Choroid plexus epithelial cell (primary cell): Measurements from ENCODE around the gene CRELD2.

Source experiments
- DNase-seq: peaks from one replicate; pipeline ENCODE4 v3.0.0-alpha.2; 2010; ENCODE audit warnings: low read depth
- H3K4me3 ChIP-seq: 2 replicates; pipeline ENCODE4 v1.5.1; 2011; ENCODE audit warnings: low read depth, mild to moderate bottlenecking, control low read depth, low read length, moderate library complexity
- CTCF ChIP-seq: conservative IDR thresholded peaks from 2 replicates; pipeline ENCODE4 v1.5.1; 2011; ENCODE audit warnings: low read depth, mild to moderate bottlenecking, control low read depth, inconsistent platforms, low read length, moderate library complexity

The CRELD2 gene

GRCh38 chr22:49906071-49906798 lies 12.2 kb upstream of the CRELD2 start:
- TF ChIP-seq CTCF = no peak
- no peak for DNase-seq
- no peak overlapping the region for H3K4me3 ChIP-seq

GRCh38 chr22:49906799-49907290 lies 11.6 kb upstream of the CRELD2 start:
- H3K4me3 ChIP-seq = no peak overlapping the region
- DNase-seq = no peak
- no peak for TF ChIP-seq CTCF

GRCh38 chr22:49907807-49908206 lies 10.6 kb upstream of the CRELD2 start:
- H3K4me3 ChIP-seq = no peak overlapping the region
- no peak for DNase-seq
- no peak for TF ChIP-seq CTCF

- TF ChIP-seq CTCF = no peak
- no peak overlapping the region for H3K4me3 ChIP-seq
- no peak for DNase-seq
These were observed 8.8 kb upstream of the CRELD2 start for GRCh38 chr22:49909476-49910205.

GRCh38 chr22:49910229-49911155 lies 7.9 kb upstream of the CRELD2 start:
- TF ChIP-seq CTCF = no peak
- H3K4me3 ChIP-seq = no peak overlapping the region
- no peak for DNase-seq

- no peak overlapping the region for H3K4me3 ChIP-seq
- no peak for DNase-seq
- no peak for TF ChIP-seq CTCF
These were observed 6.4 kb upstream of the CRELD2 start for GRCh38 chr22:49911881-49912625.
